ENCODE measurements around the gene TBC1D9B.

TBC1D9B gene

DNA sequence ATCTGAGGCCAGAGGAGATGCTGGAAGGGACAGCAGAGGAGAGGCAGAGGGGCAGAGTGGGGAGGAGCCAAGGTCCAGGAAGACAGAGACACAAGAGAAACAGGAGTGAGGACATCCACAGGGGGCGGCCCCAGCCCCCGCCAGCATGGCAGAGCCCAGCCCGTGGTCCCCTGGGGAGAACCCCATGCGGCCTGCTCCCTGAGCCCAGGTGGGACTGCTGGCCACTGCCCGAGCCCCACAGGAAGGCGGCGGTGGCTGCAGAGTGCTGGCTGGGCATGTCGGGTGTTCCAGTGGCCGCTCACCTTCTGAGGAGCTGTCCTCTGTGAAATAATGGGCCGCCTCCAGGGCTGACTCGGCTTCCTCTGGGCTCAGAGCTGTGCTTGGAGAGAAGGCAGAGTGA is 40.2 kb downstream of the TBC1D9B start:
- no peak for TF ChIP-seq CTCF (IDR thresholded peaks at IDR 0.05; ENCODE audit: extremely low read depth, missing control alignments)
- no peak for DNase-seq (ENCODE audit: low spot score)

DNA sequence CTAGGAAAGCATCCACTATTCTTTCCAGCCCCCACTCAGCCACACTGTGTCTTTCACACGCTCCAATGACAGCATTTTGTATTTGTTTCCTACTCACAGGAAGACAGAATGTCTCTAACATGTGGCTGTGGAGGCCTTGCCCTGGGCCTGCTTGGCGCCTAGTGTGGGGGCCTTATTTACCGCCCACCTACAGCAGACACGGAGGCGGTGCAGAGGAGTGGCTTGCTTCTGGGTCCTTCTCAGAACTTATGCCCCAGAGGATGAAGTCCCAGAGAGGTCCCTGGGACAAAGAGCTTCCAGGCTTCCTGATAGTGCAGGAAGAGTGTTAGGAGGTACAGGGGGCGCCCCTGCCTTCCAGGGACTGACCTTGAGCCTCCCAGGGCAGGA is 40.6 kb downstream of the TBC1D9B start:
- TF ChIP-seq CTCF (IDR thresholded peaks at IDR 0.05; ENCODE audit: extremely low read depth, missing control alignments), result no peak
- no peak for DNase-seq (ENCODE audit: low spot score)

DNA sequence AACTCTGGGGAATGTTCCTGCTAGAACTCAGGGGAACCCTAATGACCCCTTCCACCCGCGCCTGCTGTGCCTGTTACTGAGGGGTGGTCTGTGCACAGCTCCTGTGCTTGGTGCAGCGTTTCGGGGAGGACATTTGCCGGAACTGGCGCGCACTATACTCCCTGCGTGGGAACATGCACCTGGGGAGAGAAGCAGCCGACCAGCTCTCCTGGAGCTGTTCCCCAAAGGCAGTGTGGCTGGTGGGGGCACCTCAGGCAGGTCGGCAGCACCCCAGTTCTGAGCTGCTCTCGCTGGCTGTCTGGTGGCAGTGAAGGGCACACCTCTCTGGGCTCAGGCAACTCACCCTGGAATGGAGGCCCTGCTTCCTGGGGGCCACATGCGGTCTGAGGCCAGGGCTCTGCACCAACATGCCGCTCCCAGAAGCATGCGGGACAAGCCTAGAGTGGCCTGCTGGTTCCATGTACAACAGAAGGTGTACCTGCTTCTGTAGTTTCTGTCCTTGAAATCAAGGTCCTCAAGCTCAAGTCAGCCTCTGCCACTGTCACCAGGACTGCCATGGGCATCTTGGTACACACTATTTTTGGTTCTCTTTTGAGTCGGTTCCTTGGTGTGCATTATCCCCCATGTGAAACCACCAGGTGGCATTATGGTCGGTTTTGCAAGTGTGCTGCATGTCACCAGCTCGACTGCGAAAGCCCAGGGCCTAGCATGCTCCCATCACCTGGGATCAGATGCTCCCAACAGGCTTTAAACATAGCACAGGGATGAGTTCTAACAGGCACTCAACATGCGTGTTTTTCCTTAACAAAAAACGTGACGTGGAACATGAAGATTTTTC is 41.2 kb downstream of the TBC1D9B start:
- peak; percentile 68 for DNase-seq (ENCODE audit: low spot score)
- peak; percentile 10 for TF ChIP-seq CTCF (IDR thresholded peaks at IDR 0.05; ENCODE audit: extremely low read depth, missing control alignments)

DNA sequence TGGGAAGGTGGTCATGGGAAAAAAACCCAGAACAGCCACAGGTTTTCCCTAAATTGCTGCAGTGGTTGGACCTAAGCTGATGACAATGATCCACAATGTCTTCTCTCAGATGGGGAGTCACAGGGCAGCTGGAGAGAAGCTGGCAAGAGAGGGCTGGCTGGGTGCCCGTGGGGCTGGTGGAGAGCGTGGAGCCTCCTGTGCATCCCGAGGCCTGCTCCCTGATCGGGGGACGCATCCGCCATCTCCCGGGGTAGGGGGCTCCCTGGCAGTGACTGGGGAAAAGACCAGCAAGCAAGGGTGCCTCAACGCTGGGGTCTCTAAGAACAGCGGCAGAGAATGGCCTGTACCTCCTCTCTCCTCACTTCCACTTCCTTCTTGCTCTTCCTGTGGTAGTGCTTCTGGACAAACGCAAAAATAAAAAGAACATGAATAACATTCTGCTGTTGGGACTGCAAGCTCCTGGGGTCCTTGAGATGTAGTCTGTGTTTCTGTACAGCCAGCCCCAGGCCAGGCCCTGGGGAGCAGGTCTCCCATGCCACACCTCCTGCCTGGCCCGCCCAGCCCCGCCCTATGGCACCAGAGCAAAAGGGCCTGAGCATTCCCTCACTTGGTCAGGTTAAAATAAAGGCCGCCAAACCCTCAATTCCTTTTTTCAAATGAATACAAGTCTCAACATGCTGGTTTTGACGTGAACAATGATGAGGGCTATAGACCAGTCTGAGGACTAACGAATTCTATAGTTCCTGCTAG is 42.0 kb downstream of the TBC1D9B start:
- no peak for DNase-seq (ENCODE audit: low spot score)
- no peak for TF ChIP-seq CTCF (IDR thresholded peaks at IDR 0.05; ENCODE audit: extremely low read depth, missing control alignments)

DNA sequence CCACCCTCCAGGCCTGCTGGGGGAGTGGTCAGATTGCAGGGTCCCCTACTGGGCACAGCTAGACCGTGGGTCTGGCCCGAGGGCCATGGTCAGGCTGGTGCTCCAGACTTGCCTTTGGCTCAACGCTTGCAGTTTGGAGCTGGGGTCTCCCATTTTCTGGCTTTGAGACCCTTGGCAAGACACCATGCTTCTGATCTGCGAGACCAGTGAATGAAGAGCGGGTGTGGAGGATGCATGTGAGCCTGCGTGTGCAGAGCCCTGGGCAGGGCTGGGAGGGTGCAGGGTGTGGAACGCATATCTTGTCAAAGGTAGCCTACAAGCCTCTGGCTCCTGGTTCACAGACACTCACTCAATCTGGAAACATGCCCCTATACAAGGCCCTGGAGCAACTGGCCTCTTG is 43.0 kb downstream of the TBC1D9B start:
- TF ChIP-seq CTCF (IDR thresholded peaks at IDR 0.05; ENCODE audit: extremely low read depth, missing control alignments), result no peak
- no peak for DNase-seq (ENCODE audit: low spot score)

GRCh38 chr5:179863449-179864085 is 44.1 kb downstream of the TBC1D9B start:
- TF ChIP-seq CTCF (IDR thresholded peaks at IDR 0.05; ENCODE audit: extremely low read depth, missing control alignments), result no peak
- no peak for DNase-seq (ENCODE audit: low spot score)

DNA sequence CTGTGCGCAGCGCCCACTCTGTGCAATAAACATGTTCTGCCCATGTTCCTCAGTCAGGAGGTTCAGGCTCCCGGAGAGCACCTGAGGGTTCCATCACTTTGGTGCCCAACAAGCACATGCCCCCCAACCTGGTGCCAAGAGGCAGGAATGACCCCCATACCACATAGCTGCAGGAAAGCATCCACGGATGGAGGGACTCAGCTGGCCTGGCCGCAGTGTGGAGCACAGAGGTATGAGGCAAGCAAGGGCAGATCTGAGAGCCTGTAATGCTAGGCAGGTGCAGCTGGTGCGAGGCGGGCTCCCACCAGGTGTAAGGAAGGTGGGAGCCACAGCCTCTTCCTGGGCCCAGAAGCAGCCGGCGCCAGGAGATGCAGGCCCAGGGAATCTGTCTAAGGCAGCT is 44.8 kb downstream of the TBC1D9B start:
- DNase-seq (ENCODE audit: low spot score), result no peak
- TF ChIP-seq CTCF (IDR thresholded peaks at IDR 0.05; ENCODE audit: extremely low read depth, missing control alignments), result no peak

Data from GM20000 (cell line).